HG03460 (cell line): ENCODE measurements around the gene CLDN24.

Source experiments
- ATAC-seq: cut with Tn5 transposase; IDR thresholded peaks from one replicate; pipeline ENCODE4 v1.9.1; 2021; ENCODE audit not compliant: unreplicated experiment

CLDN24 gene

GRCh38 chr4:183322326-183322725 is at the start of gene CLDN24:
TSS of gene CLDN24 (minus strand) at chr4:183322426. CDS start at chr4:183322426, 0 bp downstream.
- ATAC-seq, result no peak

DNA sequence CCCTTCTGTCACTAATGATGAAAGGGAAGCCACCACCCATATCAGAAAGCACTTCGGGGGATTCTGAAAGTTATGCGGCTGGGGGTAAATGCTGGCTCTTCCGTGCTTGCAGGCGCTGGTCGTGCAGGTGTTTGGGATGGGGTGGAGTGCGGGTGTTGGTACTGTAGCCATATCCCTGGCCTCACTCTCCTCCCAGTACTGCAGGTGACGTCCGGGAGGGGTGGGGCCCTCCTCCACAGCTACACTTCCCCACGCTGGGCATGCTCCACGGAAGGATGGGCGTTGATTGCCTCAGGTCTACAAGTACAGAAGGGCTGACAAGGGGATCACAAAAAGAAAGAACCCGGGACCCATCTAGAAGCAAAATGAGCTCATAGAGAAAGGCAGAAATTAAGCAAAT is 48.6 kb upstream of the CLDN24 start:
- no peak for ATAC-seq

GRCh38 chr4:183369073-183369472 is 46.8 kb upstream of the CLDN24 start:
- no peak for ATAC-seq

DNA sequence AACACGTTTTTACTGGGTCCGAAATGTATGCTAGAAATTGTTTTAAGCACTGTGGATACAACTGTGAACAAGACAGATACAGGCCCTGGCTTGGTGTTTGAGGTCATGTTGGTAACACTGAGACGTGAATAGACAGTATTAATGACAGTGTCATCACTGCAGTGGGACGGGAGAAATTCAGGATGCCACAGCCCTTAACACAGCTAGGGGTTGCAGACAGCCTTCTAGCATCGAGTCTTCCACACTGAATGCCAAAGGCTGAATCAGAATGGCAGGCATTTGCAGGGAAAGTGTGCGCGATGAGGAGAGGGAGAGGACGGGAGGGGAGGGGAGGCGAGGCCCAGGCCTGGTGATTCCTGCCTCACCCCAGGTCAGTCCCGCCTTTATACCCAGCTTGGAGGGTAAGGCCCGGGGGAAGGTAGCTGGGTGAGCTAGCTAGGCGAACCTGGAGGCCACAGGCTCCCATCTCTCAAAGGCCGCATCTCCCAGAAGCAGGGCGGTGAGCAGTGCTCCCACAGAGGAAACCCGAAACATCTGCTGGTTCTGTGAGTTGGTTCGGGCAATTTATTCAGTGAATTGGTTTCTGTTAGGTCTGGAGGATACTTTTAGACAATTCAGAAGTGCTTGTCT is 44.1 kb upstream of the CLDN24 start:
- ATAC-seq, result no peak

DNA sequence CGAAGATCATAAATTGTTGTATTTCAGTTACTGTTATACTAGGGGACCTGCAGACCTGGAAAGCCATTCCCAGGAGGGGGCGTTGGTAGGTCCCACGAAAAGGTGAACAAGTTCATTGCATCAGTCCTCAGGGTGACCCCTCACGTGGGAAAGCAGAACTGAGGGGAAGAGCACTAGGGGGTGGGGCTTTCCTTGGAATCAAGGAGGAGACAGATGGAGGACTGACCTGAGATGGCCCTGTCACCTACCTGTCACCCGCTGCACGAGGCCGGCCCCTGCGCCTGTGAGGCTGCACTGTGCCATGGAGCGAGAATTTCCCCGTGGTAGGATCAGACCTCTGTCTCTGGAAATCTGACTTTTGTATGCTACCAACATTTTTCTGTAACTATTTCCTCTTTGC is 41.8 kb upstream of the CLDN24 start:
- no peak for ATAC-seq

GRCh38 chr4:183362916-183363542 is 40.8 kb upstream of the CLDN24 start:
- no peak for ATAC-seq

DNA sequence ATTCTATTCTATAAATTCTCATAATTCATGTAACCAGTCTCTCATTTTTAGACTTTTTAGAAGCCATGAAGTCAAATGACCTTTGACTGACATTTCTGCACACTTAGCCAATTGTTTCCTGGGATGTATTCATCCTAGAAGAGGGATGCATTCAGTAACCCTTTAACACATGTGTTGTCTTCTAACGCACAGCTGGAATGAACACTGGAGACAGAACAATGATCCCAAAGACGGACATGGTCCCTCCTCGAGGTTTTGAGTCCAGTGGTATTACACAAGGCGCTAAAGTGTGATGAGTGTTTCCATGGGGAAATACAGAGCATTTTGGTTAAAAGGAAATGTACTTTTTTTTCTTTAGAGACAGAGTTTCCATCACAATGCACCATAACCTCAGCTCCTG is 39.8 kb upstream of the CLDN24 start:
- ATAC-seq, result no peak

GRCh38 chr4:183360161-183360919 is 38.1 kb upstream of the CLDN24 start:
- no peak for ATAC-seq

- no peak for ATAC-seq
Measured at GRCh38 chr4:183358215-183358755, 36.1 kb upstream of the CLDN24 start.

- no peak for ATAC-seq
Measured at GRCh38 chr4:183356931-183357675, 34.9 kb upstream of the CLDN24 start.

GRCh38 chr4:183356173-183356830 is 34.1 kb upstream of the CLDN24 start:
- no peak for ATAC-seq

GRCh38 chr4:183355405-183355804 is 33.2 kb upstream of the CLDN24 start:
- no peak for ATAC-seq

DNA sequence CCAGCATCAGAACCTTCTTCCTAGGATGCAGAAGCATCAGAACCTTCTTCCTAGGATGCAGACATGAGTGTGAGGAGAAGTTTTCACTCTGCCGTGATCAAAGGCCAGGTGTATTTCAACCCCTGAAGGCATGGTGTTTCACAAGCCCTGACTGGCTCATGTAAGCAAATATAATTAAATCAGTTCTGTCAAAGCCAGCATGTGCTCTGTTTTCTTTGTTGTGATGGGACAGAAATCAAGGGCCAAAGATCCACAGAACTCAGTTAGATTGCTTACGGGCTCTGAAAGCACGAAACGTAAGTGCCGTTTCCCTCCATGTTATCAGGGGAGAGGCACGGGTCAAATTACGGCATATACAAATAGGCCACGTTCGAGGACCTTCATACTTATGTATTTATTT is 32.0 kb upstream of the CLDN24 start:
- no peak for ATAC-seq

GRCh38 chr4:183353557-183353956 is 31.3 kb upstream of the CLDN24 start:
- no peak for ATAC-seq

GRCh38 chr4:183352546-183352945 is 30.3 kb upstream of the CLDN24 start:
- ATAC-seq, result no peak

DNA sequence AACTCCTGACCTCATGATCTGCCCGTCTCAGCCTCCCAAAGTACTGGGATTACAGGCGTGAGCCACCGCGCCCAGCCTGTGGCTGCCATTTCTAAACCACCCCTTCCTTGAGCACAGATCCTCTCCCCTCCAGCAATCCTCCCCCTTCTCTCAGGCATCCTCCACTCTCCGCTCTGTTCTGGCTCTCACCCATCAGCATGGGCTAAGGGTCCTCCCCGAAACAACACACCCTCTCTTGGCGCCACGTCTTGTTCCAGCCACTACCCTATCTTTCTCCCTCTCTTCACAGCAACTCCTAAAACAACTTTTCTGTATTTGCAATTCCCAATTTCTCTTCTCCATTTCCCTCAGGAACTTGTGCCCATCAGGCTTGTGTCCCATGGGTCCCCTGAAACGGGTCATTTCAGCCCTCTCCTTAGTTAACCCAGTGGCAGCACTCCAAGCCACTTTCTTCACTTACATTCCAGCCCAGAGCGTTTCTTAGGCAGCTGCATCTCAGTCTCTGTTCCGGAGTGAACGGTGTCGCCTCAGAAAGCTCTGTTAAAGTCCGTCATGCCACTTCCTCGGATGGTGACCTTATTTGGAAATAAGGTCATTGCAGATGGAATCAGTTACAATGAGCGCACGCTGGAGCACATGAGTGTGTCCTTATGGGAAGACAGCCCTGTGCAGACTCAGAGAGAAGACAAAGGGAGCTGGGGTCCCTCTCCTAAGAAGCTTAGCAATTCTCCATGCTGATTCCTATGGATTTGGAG is 28.3 kb upstream of the CLDN24 start:
- ATAC-seq, result no peak

- ATAC-seq, result no peak
Measured at GRCh38 chr4:183349673-183350072, 27.4 kb upstream of the CLDN24 start.

DNA sequence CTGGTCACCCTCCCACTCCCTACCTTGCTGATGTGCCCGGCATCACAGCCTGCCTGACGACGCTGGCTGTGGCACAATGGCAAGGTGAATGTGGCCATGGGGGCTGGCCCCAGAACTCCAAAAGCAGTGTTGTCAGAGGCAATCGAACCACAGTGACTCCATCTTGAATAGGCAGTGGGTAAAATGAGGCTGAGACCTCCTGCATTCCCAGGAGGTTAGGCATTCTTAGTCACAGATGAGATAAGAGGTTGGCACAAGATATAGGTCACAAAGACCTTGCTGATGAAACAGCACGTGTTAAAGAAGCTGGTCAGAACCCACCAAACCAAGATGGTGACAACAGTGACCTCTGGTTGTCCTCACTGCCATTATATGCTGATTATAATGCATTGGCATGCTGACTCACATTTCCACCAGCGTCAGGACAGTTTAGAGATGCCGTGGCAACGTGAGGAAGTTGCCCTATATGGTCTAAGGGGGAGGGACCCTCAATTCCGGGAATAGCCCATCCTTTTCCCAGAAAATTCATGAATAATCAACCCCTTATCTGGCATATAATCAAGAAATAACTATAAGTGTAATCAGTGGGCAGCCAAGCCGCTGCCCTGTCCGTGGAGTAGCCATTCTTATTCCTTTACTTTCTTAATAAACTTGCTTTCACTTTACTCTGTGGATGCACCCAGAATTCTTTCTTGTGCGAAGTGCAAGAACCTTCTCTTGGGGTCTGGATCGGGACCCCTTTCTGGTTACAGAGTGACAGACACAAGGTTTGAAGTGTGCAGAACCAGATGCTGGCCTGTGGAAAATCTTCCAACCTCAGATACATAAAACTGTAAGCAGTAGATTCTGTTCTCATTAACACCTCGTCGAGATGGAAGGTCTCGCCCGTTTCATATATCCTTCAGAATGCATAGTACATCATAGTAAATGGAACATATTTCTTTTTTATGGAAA is 26.8 kb upstream of the CLDN24 start:
- ATAC-seq, result no peak

DNA sequence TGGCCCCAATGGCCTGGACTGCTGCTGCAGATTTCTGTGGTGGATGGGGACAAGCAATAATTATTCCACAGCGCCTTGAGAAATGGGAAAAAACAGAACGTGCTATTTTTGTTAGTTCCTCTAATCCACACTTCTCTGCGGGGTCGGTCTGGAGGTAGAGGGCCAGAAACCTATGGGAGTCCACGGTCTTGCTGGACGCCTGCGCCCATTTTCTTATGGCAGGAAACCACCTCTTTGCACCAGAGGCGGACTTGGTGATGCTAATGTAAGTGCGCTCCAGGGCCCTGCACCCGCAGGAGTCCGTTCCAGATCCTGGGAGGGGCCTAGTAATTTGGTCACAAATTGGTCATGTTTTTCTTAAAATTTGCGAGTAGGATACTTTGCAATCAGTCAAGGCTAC is 25.9 kb upstream of the CLDN24 start:
- ATAC-seq, result no peak
